GM19240 (cell line): ENCODE results near the gene CNST.
"Not testable (repeated sequence)": the region's sequence is repeated elsewhere in the genome, so short reads cannot be mapped to it uniquely, and the experiment has no call there.

Source experiments
- DNase-seq: peaks from one replicate; pipeline ENCODE4 v3.0.0; 2011; ENCODE audit warnings: low spot score; ENCODE audit not compliant: insufficient read length

Gene CNST

GRCh38 chr1:246669659-246670058 is 103.4 kb downstream of the CNST start:
- DNase-seq, result no peak

GRCh38 chr1:246674049-246674448 is 107.8 kb downstream of the CNST start:
- DNase-seq, result no peak

- no peak for DNase-seq
Observed at GRCh38 chr1:246677842-246678241, 111.6 kb downstream of the CNST start.

- no peak for DNase-seq
Observed at GRCh38 chr1:246678816-246679793, 112.8 kb downstream of the CNST start.

GRCh38 chr1:246679794-246680177 is 113.5 kb downstream of the CNST start:
- no peak for DNase-seq

- DNase-seq, result no peak
Observed at GRCh38 chr1:246680190-246680589, 113.9 kb downstream of the CNST start.

GRCh38 chr1:246680696-246681130 is 114.5 kb downstream of the CNST start:
- no peak for DNase-seq

- DNase-seq, result no peak
Observed at GRCh38 chr1:246681900-246682895, 115.9 kb downstream of the CNST start.

GRCh38 chr1:246683521-246683920 is 117.3 kb downstream of the CNST start:
- DNase-seq, result no peak

- no peak for DNase-seq
Observed at GRCh38 chr1:246687002-246687401, 120.7 kb downstream of the CNST start.

- DNase-seq, result peak; percentile 77
Observed at GRCh38 chr1:246689409-246690008, 123.3 kb downstream of the CNST start.

GRCh38 chr1:246690100-246690499 is 123.8 kb downstream of the CNST start:
- no peak for DNase-seq

- no peak for DNase-seq
Observed at GRCh38 chr1:246691622-246692495, 125.6 kb downstream of the CNST start.

GRCh38 chr1:246694213-246694895 is 128.1 kb downstream of the CNST start:
- not testable (repeated sequence) for DNase-seq

- DNase-seq, result no peak
Observed at GRCh38 chr1:246695136-246695535, 128.9 kb downstream of the CNST start.

GRCh38 chr1:246695666-246696065 is 129.4 kb downstream of the CNST start:
- DNase-seq, result no peak

- DNase-seq, result no peak
Observed at GRCh38 chr1:246698466-246699094, 132.3 kb downstream of the CNST start.

- DNase-seq, result peak; percentile 80
Observed at GRCh38 chr1:246699095-246699735, 133.0 kb downstream of the CNST start.

GRCh38 chr1:246703581-246703980 is 137.3 kb downstream of the CNST start:
- DNase-seq, result no peak
